ENCODE data around the gene DLK1. TPM values are rescaled to one million over a fixed set of nuclear protein-coding genes. Genes with fewer than 3 reads are reported as not detected.

DLK1 gene
- total and polyA plus RNA-seq, 3 donors from 2014 or later: 45.6 to 109 (median 59.4) TPM

GRCh38 chr14:100770605-100771120, 44.0 kb downstream of the DLK1 start:
- intact Hi-C loops (cut with DNase I; ENCODE audit: low total_unique reads): no loop called here
- Histone ChIP-seq H3K27me3 (no peaks in the 10 kb centered on the region), H3K9me3 (no peaks in the 10 kb centered on the region), H3K4me3 (no peak overlapping the region), H3K4me1 (no peaks in the 10 kb centered on the region), H3K27ac (no peak overlapping the region), H3K36me3 (ENCODE audit: low read depth, missing control alignments) (no peaks in the 10 kb centered on the region)
- TF ChIP-seq CTCF (IDR thresholded peaks at IDR 0.05): no peak
- no peak for TF ChIP-seq POLR2A (IDR thresholded peaks at IDR 0.05)
- 92 to 95% methylated on average over 5 of the region's 5 CpGs for WGBS, 2 donors
- DNase-seq: no peak

- no peak overlapping the region for H3K27ac ChIP-seq
- H3K36me3 ChIP-seq (ENCODE audit: low read depth, missing control alignments): no peaks in the 10 kb centered on the region
- TF ChIP-seq POLR2A (IDR thresholded peaks at IDR 0.05): no peak
- TF ChIP-seq CTCF (IDR thresholded peaks at IDR 0.05): no peak
- H3K9me3 ChIP-seq: no peaks in the 10 kb centered on the region
- 72 to 73% methylated on average over 13 of the region's 13 CpGs for WGBS, 2 donors
- intact Hi-C loops (cut with DNase I; ENCODE audit: low total_unique reads): no loop called here
- H3K27me3 ChIP-seq: no peaks in the 10 kb centered on the region
- no peaks in the 10 kb centered on the region for H3K4me1 ChIP-seq
- no peak for DNase-seq
- H3K4me3 ChIP-seq: no peak overlapping the region
Measured at GRCh38 chr14:100771121-100771800, 44.6 kb downstream of the DLK1 start.

GRCh38 chr14:100772607-100773165, 46.0 kb downstream of the DLK1 start:
- Histone ChIP-seq H3K9me3 (no peaks in the 10 kb centered on the region), H3K27me3 (no peaks in the 10 kb centered on the region), H3K27ac (no peak overlapping the region), H3K4me1 (no peaks in the 10 kb centered on the region), H3K4me3 (no peak overlapping the region), H3K36me3 (ENCODE audit: low read depth, missing control alignments) (no peaks in the 10 kb centered on the region)
- 94% methylated on average over 6 to 9 of the region's 9 CpGs for WGBS, 2 donors
- no peak for DNase-seq
- TF ChIP-seq CTCF (IDR thresholded peaks at IDR 0.05) (no peak), POLR2A (IDR thresholded peaks at IDR 0.05) (no peak)
- intact Hi-C loops (cut with DNase I; ENCODE audit: low total_unique reads): no loop called here

GRCh38 chr14:100773331-100774163, 46.9 kb downstream of the DLK1 start:
- Histone ChIP-seq H3K4me3 (no peak overlapping the region), H3K27me3 (no peaks in the 10 kb centered on the region), H3K27ac (no peak overlapping the region), H3K36me3 (ENCODE audit: low read depth, missing control alignments) (no peaks in the 10 kb centered on the region), H3K4me1 (no peaks in the 10 kb centered on the region), H3K9me3 (no peaks in the 10 kb centered on the region)
- 92 to 94% methylated on average over 9 to 16 of the region's 16 CpGs for WGBS, 2 donors
- no peak for DNase-seq
- intact Hi-C loops (cut with DNase I; ENCODE audit: low total_unique reads): no loop called here
- TF ChIP-seq POLR2A (IDR thresholded peaks at IDR 0.05) (no peak), CTCF (IDR thresholded peaks at IDR 0.05) (no peak)

All from testis (tissue), 3 donors.